Gastroesophageal sphincter (tissue), 3 donors: ENCODE results near the gene ALG1L2.
"Not testable (repeated sequence)": the region's sequence is repeated elsewhere in the genome, so short reads cannot be mapped to it uniquely, and the experiment has no call there.

Experiments used
- EP300 ChIP-seq: sonication (generic); formaldehyde crosslinking; IDR thresholded peaks from one replicate; pipeline ENCODE4 v1.6.1; 2017; ENCODE audit warnings: antibody characterized with exemption, mild to moderate bottlenecking
- TF ChIP-seq, protein P1 (sequence below), 4 experiments: fragments of 200-600 bp in 2 of 4; fragments of 450-650 bp in 2 of 4; sonication (generic) in 1 of 4; IDR thresholded peaks; one replicate each; pipeline ENCODE4 v1.5.1; 2017 to 2019; ENCODE audit warnings: antibody characterized with exemption in 4 of 4, mild to moderate bottlenecking in 2 of 4, moderate library complexity in 2 of 4

DNA sequence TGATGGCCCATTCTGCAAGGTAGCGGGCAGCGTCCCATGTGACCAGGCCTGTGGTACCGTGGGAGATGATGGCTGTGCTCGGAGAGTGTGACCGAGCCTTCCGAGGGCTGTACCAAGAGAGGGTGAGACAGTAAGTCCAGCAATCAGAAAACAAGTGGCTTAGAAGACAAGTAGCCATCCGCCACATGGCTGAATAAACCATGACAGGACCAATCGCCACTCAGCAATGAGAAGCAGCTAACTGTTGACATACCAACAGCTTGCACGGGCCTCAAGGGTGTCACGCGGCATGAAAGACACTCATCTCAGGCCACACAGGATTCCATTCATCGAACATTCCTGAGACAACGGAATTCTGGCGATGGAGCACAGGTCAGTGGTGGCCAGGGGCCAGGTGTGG is 22.6 kb downstream of the ALG1L2 start:
- TF ChIP-seq, protein P1, sequence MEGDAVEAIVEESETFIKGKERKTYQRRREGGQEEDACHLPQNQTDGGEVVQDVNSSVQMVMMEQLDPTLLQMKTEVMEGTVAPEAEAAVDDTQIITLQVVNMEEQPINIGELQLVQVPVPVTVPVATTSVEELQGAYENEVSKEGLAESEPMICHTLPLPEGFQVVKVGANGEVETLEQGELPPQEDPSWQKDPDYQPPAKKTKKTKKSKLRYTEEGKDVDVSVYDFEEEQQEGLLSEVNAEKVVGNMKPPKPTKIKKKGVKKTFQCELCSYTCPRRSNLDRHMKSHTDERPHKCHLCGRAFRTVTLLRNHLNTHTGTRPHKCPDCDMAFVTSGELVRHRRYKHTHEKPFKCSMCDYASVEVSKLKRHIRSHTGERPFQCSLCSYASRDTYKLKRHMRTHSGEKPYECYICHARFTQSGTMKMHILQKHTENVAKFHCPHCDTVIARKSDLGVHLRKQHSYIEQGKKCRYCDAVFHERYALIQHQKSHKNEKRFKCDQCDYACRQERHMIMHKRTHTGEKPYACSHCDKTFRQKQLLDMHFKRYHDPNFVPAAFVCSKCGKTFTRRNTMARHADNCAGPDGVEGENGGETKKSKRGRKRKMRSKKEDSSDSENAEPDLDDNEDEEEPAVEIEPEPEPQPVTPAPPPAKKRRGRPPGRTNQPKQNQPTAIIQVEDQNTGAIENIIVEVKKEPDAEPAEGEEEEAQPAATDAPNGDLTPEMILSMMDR (IDR thresholded peaks at IDR 0.05), result not testable (repeated sequence)
- TF ChIP-seq EP300, result not testable (repeated sequence)
